Kidney (tissue), 14 donors: ENCODE results near the gene JCAD. TPM values are rescaled to one million over a fixed set of nuclear protein-coding genes. Genes with fewer than 3 reads are reported as not detected.
A peak's percentile ranks its signal among the peaks of the same experiment; 100 is the strongest.

ENCODE experiments used
- DNase-seq, 5 donors: peaks; one replicate each; pipeline ENCODE4 v3.0.0-alpha.2; 2013 to 2020
- FAIRE-seq: peaks from 2 replicates; lab custom pipeline; 2012; peaks lifted over from hg19 to GRCh38; lab: Jason Lieb, UNC
- H3K27ac ChIP-seq, 2 donors: one replicate each; pipeline ENCODE4 v1.7.0; 2013; ENCODE audit warnings: low read depth in 2 of 2, low read length in 2 of 2, inconsistent platforms in 1 of 2
- H3K27me3 ChIP-seq: one replicate; pipeline ENCODE4 v1.7.1; 2013; ENCODE audit warnings: low read length, inconsistent platforms; ENCODE audit not compliant: control insufficient read depth, insufficient read depth
- H3K36me3 ChIP-seq, 3 donors: one replicate each; pipeline versions ENCODE4 v1.7.0 to v1.7.1; 2013; ENCODE audit warnings: low read length in 3 of 3, control low read depth in 1 of 3, inconsistent platforms in 1 of 3; ENCODE audit not compliant: insufficient read depth in 3 of 3, control insufficient read depth in 2 of 3
- H3K4me1 ChIP-seq, 3 donors: one replicate each; pipeline versions ENCODE4 v1.7.0 to v1.7.1; 2013; ENCODE audit warnings: low read length in 3 of 3, inconsistent platforms in 1 of 3, low read depth in 1 of 3; ENCODE audit not compliant: control insufficient read depth in 2 of 3, insufficient read depth in 2 of 3
- H3K4me3 ChIP-seq, 3 donors: one replicate each; pipeline versions ENCODE4 v1.7.0 to v1.8.1; 2013; ENCODE audit warnings: low read length in 3 of 3, control low read depth in 1 of 3, inconsistent platforms in 1 of 3
- H3K9ac ChIP-seq, 3 donors: one replicate each; pipeline versions ENCODE4 v1.7.0 to v1.7.1; 2013; ENCODE audit warnings: low read length in 3 of 3, control low read depth in 1 of 3, inconsistent platforms in 1 of 3
- H3K9me3 ChIP-seq, 3 donors: one replicate each; pipeline versions ENCODE4 v1.7.0 to v1.7.1; 2013; ENCODE audit warnings: low read length in 3 of 3, control low read depth in 1 of 3, inconsistent platforms in 1 of 3; ENCODE audit not compliant: control insufficient read depth in 2 of 3, insufficient read depth in 1 of 3
- CTCF ChIP-seq: IDR thresholded peaks from 3 replicates; pipeline ENCODE4 v1.5.1; 2012; ENCODE audit warnings: mild to moderate bottlenecking, moderate library complexity, borderline replicate concordance; ENCODE audit not compliant: insufficient read depth; ENCODE audit errors: extremely low read depth
- intact Hi-C: fragments of 100-400 bp; cut with DNase I; formaldehyde crosslinking; loops from one replicate; pipeline ENCODE4 v1.11.1; 2022
- polyA plus RNA-seq: library from polyadenylated mRNA; stranded (reverse); fragments of 350-450 nt; fragmentation: Illumina TruSeq; extraction: RNeasy Lipid Tissue Mini Kit (QIAGEN cat#74804); gene quantifications from one replicate; pipeline ENCODE4 v1.2.3, GENCODE V29; 2014; ENCODE audit warnings: low read depth, low replicate concordance; ENCODE audit not compliant: insufficient read depth
- total RNA-seq: library from RNA; stranded (reverse); fragmentation: NEBNext Ultra II Directional; extraction: Animal tissue kit (Norgen Biotek cat#: 25700); gene quantifications from one replicate; pipeline ENCODE4 v1.2.1, GENCODE V29; 2021
- donor health status: control.
- donor health status: control.
- donor health status: control.
- donor health status: control.
- donor health status: control.
- donor health status: DM: yes; HTN: yes; CAD: no.
- donor health status: Normal renal cell carcinoma (clear cell type).

JCAD gene
- total and polyA plus RNA-seq, 2 donors from 2014 or later, result 15.7 to 27.1 TPM

DNA sequence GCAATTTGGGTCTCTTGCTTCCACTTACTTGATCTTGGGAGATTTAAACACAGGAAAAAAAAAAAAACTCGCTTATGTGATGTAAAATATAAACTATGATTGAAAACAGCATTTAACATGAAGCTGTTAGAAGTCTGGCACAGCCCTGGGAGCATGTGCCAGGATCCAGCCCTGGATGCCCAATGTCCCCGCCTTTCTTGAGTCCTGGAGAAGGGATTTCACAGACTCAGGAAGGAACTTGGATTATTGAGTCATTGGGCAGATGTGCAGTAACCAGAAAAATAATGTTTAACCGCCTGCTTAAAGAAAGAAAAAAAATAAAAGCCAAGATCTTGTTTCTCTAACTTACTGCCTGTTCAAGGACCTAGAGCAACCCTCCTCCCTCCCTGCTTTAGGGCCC is 3.7 kb upstream of the JCAD start:
- Histone ChIP-seq H3K9me3 (no peaks in the 10 kb centered on the region), H3K4me1 (peaks cover 0 to 5% (median 5%) of the 10 kb centered on the region in 3 donors), H3K4me3 (no peak overlapping the region), H3K36me3 (no peaks in the 10 kb centered on the region), H3K9ac (no peak overlapping the region), H3K27me3 (no peaks in the 10 kb centered on the region), H3K27ac (no peak overlapping the region)
- no peak for TF ChIP-seq CTCF
- intact Hi-C loops, result no loop called here
- no peak for FAIRE-seq
- no peak for DNase-seq

GRCh38 chr10:30062582-30062981 is 3.2 kb upstream of the JCAD start:
- no peak overlapping the region for H3K9ac ChIP-seq
- no peak for TF ChIP-seq CTCF
- no peaks in the 10 kb centered on the region for H3K27me3 ChIP-seq
- H3K27ac ChIP-seq, result no peak overlapping the region
- no peaks in the 10 kb centered on the region for H3K9me3 ChIP-seq
- DNase-seq (no peak), FAIRE-seq (no peak)
- no peaks in the 10 kb centered on the region for H3K36me3 ChIP-seq
- H3K4me3 ChIP-seq, result no peak overlapping the region
- intact Hi-C loops, result no loop called here
- H3K4me1 ChIP-seq, result peaks cover 0 to 5% (median 5%) of the 10 kb centered on the region in 3 donors

DNA sequence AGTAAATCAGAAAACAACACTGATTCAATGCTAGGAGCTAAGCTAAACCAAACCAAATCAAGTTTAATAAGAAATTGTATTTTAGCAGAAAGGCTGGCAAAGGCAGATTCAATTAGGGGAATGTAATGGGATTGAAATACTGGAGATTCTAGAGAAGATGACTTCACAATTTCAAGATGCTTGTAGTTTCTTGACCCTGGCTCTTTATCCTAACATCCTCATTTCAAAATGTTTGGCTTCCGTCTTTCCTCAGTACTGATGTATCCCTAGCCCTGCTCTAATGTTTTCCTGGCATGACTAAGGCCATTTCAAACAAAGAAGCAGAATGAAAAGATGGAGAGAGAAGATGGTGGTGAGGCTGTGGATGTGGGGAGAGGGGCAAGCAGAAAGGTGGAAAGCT is 2.7 kb upstream of the JCAD start:
- Histone ChIP-seq H3K9ac (no peak overlapping the region), H3K4me1 (peaks cover 0 to 5% (median 5%) of the 10 kb centered on the region in 3 donors), H3K27me3 (no peaks in the 10 kb centered on the region), H3K36me3 (no peaks in the 10 kb centered on the region), H3K4me3 (no peak overlapping the region), H3K27ac (no peak overlapping the region), H3K9me3 (no peaks in the 10 kb centered on the region)
- no peak for DNase-seq
- intact Hi-C loops, result no loop called here
- TF ChIP-seq CTCF, result no peak
- no peak for FAIRE-seq

- H3K9ac ChIP-seq, result peak overlapping the region in 1 of 3 donors; percentile 36
- no peaks in the 10 kb centered on the region for H3K36me3 ChIP-seq
- TF ChIP-seq CTCF, result no peak
- DNase-seq, result peak in 2 of 5 donors; percentile 67 to 73
- peak overlapping the region; percentile 66 to 69 for H3K27ac ChIP-seq
- no peak for FAIRE-seq
- peak overlapping the region in 2 of 3 donors; percentile 33 to 55 for H3K4me3 ChIP-seq
- intact Hi-C loops, result no loop called here
- H3K27me3 ChIP-seq, result no peaks in the 10 kb centered on the region
- no peaks in the 10 kb centered on the region for H3K9me3 ChIP-seq
- peaks cover 0 to 5% (median 5%) of the 10 kb centered on the region in 3 donors for H3K4me1 ChIP-seq
Observed at GRCh38 chr10:30058570-30059132, 735 bp downstream of the JCAD start.
